Measurements from ENCODE around the gene IRF2.
A peak's percentile ranks its signal among the peaks of the same experiment; 100 is the strongest.

Gene IRF2

GRCh38 chr4:184474263-184475095, at the start of gene IRF2:
TSS of gene IRF2 (minus strand) at chr4:184474550. CDS start at chr4:184429064, 45,486 bp downstream.
- DNase-seq = peak; percentile 56 to 97 (median 91)

- no peak for DNase-seq
These were observed 41.3 kb upstream of the IRF2 start for GRCh38 chr4:184515606-184516005.

GRCh38 chr4:184514121-184514988, 40.0 kb upstream of the IRF2 start:
- peak in 39 of 56 donors; percentile 4 to 80 (median 35) for DNase-seq

GRCh38 chr4:184513802-184514120, 39.4 kb upstream of the IRF2 start:
- DNase-seq = no peak

GRCh38 chr4:184511156-184511555, 36.8 kb upstream of the IRF2 start:
- DNase-seq = no peak

- DNase-seq = no peak
These were observed 36.1 kb upstream of the IRF2 start for GRCh38 chr4:184510401-184510800.

- DNase-seq = peak in 28 of 56 donors; percentile 5 to 49 (median 20)
These were observed 32.3 kb upstream of the IRF2 start for GRCh38 chr4:184506527-184507121.

- DNase-seq = no peak
These were observed 30.0 kb upstream of the IRF2 start for GRCh38 chr4:184504385-184504784.

- peak in 1 of 56 donors; percentile 3 for DNase-seq
These were observed 29.5 kb upstream of the IRF2 start for GRCh38 chr4:184503869-184504300.

- no peak for DNase-seq
These were observed 26.6 kb upstream of the IRF2 start for GRCh38 chr4:184500748-184501589.

GRCh38 chr4:184499996-184500395, 25.6 kb upstream of the IRF2 start:
- DNase-seq = no peak

- no peak for DNase-seq
These were observed 24.2 kb upstream of the IRF2 start for GRCh38 chr4:184498598-184498997.

GRCh38 chr4:184489771-184490170, 15.4 kb upstream of the IRF2 start:
- DNase-seq = no peak

- DNase-seq = no peak
These were observed 13.2 kb upstream of the IRF2 start for GRCh38 chr4:184487503-184487902.

GRCh38 chr4:184485279-184485678, 10.9 kb upstream of the IRF2 start:
- DNase-seq = no peak

GRCh38 chr4:184481544-184481943, 7.2 kb upstream of the IRF2 start:
- DNase-seq = no peak

GRCh38 chr4:184479516-184479950, 5.2 kb upstream of the IRF2 start:
- no peak for DNase-seq

- peak in 51 of 56 donors; percentile 10 to 91 (median 71) for DNase-seq
These were observed 3.0 kb upstream of the IRF2 start for GRCh38 chr4:184477201-184477999.

- DNase-seq = peak in 12 of 56 donors; percentile 13 to 60 (median 45)
These were observed 2.3 kb upstream of the IRF2 start for GRCh38 chr4:184476695-184477094.

GRCh38 chr4:184475498-184475897, 1.1 kb upstream of the IRF2 start:
- no peak for DNase-seq
